COLO668 (cell line): ENCODE data around the gene AP1M1.

Experiments used
- DNase-seq: peaks from one replicate; lab custom pipeline; 2025; ENCODE audit not compliant: unreplicated experiment; lab: John Stamatoyannopoulos, UW

Gene AP1M1

GRCh38 chr19:16185123-16185767 lies 12.5 kb upstream of the AP1M1 start, which contains the start of gene FAM32A:
FAM32A (plus strand) TSS chr19:16185410; CDS start chr19:16185443, 33 bp downstream.
- peak; percentile 97 for DNase-seq

GRCh38 chr19:16185768-16186123 lies 12.0 kb upstream of the AP1M1 start:
- peak; percentile 39 for DNase-seq

DNA sequence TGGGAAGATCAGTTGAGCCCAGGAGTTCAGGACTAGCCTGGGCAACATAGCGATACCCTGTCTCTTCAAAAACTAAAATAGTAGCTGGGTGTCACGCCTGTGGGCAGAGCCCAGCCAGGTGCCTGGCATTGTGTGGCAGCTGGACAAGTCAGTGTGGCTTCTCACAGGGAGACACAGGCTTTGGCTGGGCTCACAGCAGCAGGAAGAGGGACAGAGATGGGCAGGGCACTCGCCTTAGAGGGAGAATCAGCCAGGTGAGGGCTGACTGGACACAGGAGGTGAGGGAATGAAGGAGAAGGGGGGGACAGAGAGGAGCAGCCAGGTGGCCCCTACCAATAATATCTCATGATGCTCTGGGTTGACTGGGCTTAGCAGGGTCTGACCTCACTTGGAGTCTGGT lies 9.2 kb upstream of the AP1M1 start:
- no peak for DNase-seq

DNA sequence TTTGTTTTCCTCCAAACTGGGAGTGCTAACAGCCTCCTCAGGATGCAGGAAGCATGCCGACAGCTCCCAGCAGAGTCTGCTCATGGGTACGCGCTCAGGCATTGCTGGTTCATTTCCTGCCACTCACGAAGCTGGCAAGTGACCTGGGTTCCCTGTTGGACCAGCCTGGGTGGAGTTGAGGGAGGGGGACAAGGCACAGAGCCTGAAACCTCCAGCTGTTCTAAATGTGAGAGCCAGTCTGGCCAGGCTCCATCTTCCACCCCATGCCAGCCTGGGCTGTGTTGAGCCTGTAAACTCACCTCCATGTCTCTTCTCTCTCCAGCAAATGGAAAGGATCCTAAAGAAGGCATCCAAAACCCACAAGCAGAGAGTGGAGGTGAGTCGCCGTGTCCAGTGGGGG lies 7.5 kb upstream of the AP1M1 start:
- DNase-seq: no peak

DNA sequence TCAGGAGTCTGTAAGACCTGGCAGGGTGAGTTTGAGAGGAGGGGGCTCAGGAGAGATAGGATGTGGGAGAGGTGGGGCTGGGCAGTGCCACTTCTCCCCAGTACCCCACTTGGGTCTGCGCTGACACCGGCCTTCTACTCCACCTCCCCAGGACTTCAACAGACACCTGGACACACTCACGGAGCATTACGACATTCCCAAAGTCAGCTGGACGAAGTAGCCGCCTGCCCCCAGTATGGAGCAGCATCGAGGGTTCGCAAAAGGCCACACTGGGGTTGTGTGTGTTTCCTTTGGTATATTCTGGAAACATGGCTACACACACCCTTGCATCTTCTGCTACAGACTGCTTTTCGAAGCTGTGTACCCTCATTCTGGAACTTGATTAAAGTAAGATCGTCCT lies 7.0 kb upstream of the AP1M1 start:
- no peak for DNase-seq

DNA sequence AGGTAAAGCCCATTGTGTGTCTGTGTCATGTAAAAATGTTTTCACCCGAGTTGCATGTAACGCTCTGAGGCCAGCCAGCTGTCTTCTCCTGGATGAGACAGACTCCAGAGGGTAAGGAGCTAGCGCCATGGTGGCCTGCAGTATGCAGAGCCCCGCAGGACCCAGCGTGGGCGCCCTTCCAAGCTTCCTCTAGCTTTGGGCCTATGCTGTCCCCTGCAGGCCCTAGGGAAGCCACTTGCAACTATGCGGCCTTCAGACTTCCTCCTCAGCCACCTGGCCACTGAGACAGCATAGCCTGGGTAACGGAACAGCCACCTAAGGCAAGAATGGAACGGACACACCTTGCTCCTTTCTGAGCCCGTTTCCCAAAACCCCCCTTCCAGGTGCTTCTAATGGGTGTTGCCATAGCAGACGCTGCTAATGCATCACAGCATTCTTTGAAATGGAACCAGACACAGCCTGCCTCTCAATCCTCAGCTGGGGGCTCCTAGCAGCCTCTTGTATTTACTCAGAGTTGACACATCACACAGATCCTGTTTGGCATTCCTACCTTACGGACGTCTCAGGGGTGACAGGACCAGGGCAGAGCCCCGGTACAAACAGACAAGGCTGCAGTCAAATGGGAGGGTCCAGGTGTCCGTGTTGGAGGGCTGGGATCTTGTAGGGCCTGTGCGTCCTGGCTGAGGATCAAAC lies 6.3 kb upstream of the AP1M1 start:
- no peak for DNase-seq

DNA sequence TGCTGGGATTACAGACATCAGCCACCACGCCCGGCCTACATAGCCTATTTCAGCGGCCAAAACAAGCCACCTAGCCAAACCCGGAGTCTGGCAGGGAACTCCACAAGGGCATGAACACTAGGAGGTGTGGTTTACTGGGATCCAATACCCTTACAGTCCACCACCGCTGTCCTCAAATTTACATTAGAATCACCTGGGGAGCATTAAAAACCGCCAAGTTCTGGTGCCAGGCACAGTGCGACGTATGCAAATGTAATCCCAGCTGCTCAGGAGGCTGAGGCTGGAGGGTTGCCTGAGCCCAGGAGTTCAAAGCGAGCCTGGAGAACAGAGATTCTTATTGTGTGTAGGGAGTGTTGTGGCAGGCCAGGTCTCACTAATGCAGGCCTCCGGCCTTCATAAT lies 4.2 kb upstream of the AP1M1 start:
- no peak for DNase-seq

- no peak for DNase-seq
Observed at GRCh38 chr19:16197188-16197621, 506 bp upstream of the AP1M1 start.

DNA sequence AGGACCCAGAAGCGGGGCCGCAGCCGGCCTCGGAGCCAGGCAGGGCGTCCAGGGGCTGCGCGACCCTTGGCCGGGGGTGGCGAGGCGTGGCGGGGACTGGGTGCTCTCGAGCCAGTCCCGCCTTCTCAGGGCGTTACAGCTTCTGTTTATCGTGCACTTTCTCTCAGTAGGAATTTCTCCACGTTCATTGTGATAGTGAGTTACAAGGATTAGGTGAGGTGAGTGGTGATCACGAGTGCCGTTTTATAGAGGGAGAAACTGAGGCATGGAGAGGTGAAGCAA lies 600 bp downstream of the AP1M1 start:
- no peak for DNase-seq

- no peak for DNase-seq
Observed at GRCh38 chr19:16199275-16199932, 1.7 kb downstream of the AP1M1 start.

DNA sequence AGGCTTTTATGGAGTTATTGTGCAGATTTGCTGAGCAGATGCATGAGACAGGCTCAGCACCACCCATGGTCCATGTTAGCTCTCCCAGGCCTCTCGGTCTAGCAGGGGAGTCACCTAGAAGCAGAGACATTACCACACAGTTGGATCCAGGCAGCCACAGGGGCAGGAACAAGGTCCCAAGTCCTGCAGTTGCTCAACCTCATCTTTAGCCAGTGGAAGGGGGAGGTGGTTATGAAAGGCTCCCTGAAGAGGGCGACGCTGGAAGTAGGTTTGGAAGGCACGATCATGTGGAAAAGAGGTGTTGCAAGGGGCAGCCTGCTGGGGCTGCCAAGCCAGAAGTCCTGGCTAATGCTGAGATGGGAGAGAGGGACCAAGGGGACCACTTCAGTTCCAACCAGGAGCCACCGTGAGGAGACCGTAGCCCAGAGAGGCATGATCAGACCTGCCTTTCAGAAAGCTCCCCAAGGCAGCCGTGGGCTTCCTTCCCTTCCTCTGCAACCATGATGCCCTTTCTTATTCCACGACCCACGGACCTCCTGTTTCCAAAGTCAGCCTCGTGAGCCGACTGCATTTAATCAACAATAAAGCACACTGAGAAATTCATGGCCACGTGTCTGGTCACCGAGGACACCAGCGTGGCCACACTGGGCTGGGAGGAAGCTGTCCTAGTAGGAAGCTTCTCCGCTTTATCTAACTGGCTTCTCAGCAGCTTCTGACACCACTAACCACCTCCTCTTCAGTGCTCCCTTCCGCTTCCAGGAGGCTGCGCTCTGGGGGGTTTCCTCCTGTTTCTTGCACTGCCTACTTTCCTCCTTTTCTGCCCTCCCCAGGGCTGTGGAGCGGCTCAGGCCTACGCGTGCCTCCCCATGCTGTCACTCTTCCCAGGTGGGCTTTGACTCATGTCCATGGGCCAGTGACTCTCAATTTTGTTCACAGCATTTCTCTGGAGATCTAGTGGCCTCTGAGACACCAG lies 2.6 kb downstream of the AP1M1 start:
- DNase-seq: no peak

DNA sequence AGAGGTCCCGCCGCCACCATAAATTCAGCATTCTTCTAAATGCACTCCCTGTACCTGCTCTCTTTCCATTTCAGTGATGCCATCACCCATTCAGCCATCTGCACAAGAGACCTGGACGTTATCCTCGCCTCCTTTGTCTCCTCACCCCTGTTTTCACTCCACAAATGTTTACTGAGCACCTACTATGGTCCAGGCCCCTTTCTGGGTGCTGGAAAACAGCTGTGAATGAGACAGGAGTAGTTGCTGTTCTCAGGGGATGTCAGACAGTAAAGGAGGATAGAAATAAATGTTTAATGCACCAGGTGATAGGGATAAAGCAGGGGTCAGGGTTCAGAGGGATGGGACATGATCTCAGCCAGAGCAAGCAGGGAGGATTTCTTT lies 3.3 kb downstream of the AP1M1 start:
- no peak for DNase-seq

- no peak for DNase-seq
Observed at GRCh38 chr19:16202320-16203255, 4.9 kb downstream of the AP1M1 start.

GRCh38 chr19:16203256-16204004 lies 5.7 kb downstream of the AP1M1 start:
- peak; percentile 14 for DNase-seq

DNA sequence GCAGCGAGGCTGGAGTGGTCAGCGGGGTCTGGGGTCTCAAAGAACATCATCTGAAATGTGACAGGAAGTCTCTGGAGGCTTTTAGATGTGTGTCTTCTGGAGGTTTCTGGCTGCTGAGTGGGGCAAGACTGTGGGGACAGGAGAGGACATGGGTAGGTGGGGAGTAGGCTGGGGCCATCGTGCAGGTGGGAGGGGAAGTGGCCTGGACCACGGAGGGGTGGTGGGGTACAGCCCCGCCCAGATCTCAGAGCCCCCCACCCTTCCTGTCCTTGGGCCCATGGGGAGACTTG lies 6.2 kb downstream of the AP1M1 start:
- no peak for DNase-seq

GRCh38 chr19:16205205-16206045 lies 7.7 kb downstream of the AP1M1 start:
- DNase-seq: no peak

- no peak for DNase-seq
Observed at GRCh38 chr19:16206046-16206605, 8.4 kb downstream of the AP1M1 start.

GRCh38 chr19:16206637-16207036 lies 8.9 kb downstream of the AP1M1 start:
- no peak for DNase-seq

DNA sequence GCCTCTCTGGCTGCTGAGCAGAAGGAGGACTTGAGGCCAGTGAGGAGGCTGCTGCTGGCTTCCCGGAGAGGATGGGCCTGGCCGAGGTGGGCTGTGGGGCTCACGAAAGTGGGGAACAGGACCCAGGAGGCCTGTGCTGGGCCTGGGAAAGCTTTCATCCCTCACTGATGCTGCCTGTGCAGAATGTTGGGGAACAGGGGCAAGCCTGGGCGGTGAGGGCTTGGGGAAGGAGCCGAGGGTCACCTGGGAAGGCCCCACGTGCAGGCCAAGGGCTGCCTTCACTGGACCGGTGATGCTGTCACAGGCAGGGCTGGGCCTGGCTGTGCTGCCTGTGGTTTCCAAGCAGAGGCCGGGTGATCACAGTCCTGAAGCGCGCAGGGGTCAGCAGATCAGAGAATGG lies 9.4 kb downstream of the AP1M1 start:
- DNase-seq: no peak
